Hippocampal formation (tissue), 2 donors: ENCODE measurements around the gene SORBS2.
A peak's percentile ranks its signal among the peaks of the same experiment; 100 is the strongest.
"Not testable (repeated sequence)": the region's sequence is repeated elsewhere in the genome, so short reads cannot be mapped to it uniquely, and the experiment has no call there.

ENCODE experiments used
- DNase-seq, 2 donors: peaks; one replicate each; lab custom pipeline; 2025; lab: John Stamatoyannopoulos, UW

Gene SORBS2, protein sequence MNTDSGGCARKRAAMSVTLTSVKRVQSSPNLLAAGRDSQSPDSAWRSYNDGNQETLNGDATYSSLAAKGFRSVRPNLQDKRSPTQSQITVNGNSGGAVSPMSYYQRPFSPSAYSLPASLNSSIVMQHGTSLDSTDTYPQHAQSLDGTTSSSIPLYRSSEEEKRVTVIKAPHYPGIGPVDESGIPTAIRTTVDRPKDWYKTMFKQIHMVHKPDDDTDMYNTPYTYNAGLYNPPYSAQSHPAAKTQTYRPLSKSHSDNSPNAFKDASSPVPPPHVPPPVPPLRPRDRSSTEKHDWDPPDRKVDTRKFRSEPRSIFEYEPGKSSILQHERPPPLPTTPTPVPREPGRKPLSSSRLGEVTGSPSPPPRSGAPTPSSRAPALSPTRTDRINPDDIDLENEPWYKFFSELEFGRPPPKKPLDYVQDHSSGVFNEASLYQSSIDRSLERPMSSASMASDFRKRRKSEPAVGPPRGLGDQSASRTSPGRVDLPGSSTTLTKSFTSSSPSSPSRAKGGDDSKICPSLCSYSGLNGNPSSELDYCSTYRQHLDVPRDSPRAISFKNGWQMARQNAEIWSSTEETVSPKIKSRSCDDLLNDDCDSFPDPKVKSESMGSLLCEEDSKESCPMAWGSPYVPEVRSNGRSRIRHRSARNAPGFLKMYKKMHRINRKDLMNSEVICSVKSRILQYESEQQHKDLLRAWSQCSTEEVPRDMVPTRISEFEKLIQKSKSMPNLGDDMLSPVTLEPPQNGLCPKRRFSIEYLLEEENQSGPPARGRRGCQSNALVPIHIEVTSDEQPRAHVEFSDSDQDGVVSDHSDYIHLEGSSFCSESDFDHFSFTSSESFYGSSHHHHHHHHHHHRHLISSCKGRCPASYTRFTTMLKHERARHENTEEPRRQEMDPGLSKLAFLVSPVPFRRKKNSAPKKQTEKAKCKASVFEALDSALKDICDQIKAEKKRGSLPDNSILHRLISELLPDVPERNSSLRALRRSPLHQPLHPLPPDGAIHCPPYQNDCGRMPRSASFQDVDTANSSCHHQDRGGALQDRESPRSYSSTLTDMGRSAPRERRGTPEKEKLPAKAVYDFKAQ (N-terminal part only)

DNA sequence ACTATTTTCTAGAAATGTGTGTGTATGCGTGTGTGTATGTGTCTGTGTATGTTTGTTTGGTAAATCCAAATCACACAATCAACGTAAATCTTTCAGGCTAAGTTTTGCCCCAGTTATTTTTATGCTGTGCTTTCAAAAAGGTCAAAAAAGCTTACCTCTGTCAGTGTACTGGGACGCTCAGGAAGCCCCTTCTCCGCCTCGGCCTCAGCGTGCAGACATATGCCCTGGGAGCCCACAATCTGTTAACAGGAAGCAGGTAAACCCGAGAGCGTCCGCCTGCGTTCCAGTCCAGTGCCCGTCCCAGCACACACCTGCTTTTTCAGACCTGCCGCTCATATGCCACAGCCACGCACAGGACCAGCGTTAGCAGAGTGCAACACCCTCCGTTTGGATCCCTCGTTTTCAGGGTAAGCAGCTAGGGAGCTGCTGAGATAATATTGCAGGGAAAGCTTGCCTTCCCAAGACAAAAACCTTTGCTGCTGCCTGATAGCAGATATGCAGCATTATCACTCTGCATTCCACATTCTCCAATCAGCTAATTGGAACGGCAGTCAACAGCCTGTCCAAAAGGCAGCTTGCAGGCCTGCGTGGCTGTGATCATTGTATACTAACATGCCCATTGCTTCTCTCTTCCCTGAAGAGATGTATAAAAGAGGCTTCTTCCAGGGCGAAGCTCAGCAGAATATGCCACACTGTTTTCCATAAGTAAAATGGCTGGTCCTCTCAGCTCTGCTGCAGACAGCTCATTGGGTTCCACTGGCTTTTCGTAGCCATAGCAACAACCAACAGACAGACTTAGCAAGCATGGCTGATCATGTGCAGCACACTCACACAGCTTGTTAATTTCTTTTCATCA is at the start of gene SORBS2:
TSS of gene SORBS2 (minus strand) at position 686 of the 856 bp plus-strand sequence. CDS start 121,623 bp downstream, outside the sequence.
- peak; percentile 21 to 45 for DNase-seq

DNA sequence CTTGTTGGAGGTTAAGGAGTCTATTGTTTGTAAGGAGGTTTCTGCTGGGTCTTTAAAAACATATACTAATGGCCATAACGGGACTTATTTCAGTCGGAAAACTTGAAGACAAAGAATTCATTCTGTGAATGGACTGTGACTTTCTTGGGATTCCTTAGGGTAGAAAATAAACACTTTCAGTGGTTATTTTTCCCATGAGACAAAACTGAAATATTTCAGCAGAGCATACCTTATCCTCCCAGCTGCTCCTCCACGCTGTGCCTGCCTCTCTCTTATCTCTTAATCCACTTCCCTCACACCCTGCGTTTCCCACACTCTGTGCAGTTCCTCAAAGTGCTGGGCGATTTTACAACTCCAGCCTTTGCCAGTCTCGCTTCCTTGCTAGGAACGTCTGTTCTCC is 47.1 kb upstream of the SORBS2 start:
- DNase-seq = no peak

DNA sequence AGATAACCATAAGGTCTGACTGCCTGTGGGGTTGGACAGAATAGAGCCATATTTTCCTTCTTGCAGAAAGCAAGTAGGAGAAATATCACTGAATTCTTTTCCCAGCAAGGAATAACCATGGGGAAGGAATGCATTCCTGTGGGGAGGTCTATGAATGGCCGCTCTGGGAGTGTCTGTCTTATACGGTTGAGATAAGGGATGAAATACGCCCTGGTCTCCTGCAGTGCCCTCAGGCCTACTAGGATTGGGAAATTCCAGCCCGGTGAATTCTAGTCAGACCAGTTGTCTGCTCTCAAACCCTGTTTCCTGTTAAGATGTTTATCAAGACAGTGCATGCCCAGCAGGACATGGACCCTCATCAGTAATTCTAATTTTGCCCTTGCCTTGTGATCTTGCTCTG is 45.6 kb upstream of the SORBS2 start:
- DNase-seq = not testable (repeated sequence)

DNA sequence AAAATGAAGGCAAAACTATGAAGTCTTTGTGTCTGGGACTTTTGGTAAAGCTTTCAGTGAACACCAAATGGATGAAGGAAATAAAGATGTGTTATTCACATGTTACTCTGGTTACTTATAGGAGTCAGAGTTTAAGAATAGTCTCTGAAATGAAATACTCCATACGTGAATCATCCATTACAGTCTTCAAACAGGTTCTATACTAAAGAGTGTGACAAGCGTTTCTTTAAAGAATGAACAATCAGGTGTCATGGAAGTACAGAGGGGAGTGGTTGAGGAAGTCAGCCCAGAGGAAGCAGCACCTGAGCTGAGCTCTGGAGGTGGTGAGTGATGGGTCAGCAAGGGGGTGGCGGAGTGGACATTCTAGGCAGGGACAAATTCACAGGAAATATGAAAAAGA is 41.8 kb upstream of the SORBS2 start:
- DNase-seq = no peak

DNA sequence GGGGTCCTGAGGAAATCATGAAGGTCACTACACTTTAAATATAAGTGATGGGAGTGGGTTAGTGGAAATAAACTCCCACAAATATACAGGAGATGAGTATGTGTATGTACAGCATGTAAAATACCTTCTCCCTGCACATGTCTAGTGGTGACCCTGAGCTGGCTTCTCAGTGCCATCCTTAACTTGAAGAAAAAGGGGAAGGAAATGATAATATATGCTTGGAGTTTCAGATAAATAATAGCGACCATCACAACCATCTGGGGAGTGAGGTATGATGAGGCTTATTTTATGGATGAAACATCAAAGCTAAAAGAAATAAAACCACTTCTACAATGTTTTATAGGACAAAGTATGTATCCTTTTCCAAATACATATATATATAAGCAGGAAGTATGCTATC is 41.0 kb upstream of the SORBS2 start:
- no peak for DNase-seq

GRCh38 chr4:185849664-185850550 is 37.9 kb upstream of the SORBS2 start:
- no peak for DNase-seq

- DNase-seq = no peak
Measured at GRCh38 chr4:185847352-185848097, 35.5 kb upstream of the SORBS2 start.

DNA sequence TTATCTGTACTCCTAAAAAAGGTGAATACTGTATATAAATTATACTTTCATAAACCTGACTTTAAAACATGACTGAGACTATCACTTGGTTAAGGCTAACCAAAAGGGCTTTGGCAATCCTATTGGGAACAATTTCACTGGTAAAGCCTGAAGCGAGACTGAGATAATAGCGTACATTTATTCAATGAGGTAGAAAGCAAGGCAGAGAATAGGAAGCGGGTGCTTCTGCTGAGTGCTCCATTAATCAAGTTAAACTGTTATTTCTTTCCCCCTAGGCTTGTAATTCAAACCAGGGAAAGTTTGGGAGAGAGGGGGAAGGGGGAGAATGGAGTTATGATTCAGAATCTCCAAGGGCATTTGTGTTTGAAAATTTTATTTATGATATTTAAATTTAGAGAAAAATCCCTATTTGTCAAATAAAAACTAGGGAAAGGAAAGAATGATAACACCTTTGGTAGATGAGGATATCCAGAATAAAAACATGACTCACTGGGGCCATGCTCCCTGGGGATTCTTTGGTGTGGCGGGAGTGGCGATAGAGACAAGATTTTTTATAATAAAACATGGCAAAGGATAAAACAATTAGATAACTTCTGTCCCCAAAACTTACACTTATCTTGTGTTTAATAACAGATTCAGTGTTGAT is 34.6 kb upstream of the SORBS2 start:
- DNase-seq = no peak

DNA sequence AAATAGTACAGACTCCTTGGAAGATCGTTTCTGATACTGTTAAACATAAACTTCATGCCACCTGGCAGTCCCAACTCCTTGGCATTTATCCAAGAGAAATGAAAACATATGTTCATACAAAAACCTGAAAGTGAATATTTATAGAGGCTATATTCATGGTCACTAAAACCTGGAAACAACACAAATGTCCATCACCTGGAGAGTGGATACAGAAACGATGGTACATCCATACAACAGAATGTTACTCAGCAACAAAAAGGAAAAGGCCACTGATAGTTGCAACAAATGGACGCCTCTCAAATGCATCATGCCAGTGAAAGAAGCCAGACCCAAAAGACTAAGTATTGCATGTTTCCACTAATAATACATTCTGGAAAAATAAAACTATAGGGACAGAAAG is 34.0 kb upstream of the SORBS2 start:
- no peak for DNase-seq

DNA sequence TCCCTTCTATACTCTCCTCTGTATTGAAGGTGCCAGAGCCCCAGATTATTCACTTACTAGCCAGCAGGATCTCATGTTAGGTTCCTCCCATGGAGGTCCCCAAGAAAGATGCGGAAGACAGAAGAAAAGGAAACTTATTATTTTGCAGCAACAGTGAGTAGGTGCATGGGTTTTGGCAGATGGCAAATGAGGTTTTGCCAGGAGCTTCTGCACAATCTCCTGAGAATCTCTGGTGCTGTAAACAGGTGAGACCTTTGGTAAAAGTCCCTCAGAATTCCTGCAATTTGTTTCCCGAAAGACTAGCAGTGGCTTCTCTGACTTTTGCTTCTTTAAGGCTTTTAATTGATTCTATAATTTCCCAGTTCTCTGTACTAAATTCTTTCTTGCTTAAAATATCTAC is 29.5 kb upstream of the SORBS2 start:
- no peak for DNase-seq

DNA sequence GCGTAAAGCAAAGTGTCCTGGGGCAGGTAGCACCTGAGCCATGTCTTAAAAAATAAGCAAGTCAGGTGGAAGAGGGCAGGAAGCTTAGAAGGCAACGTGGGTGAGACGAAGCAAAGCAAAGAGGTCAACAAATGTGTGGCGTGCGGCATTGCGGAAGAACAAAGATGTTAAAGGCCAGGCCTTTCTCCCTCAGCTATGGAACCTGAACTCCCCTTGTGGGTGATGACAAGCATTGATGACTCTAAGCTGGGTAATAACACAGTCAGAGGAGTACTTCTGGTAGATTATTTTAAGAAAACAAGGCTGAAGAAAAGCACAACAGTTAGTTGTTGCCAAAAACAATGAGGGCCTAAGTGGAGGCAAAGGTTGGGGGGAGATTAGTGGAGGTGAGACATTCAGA is 29.0 kb upstream of the SORBS2 start:
- no peak for DNase-seq

- DNase-seq = no peak
Measured at GRCh38 chr4:185840201-185840600, 28.2 kb upstream of the SORBS2 start.

DNA sequence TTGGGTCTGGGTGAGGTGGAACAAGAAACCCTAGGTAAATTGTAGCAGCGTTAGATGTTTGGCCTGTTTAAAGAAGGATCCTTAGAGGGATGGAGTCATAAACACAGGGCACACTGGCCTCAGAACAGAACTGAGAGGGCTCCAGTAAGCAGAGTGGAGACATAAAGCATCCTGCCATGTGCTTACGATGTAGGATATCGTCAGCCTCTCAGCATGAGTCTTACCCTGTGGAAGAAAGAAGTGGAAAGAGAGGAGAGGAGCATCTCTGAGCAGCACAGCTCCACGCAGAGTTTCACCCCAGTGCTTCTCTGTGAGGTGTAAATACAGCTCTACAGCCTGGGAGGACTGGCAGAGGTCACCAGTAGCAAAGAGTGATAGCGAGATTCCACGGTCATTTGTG is 27.8 kb upstream of the SORBS2 start:
- no peak for DNase-seq

DNA sequence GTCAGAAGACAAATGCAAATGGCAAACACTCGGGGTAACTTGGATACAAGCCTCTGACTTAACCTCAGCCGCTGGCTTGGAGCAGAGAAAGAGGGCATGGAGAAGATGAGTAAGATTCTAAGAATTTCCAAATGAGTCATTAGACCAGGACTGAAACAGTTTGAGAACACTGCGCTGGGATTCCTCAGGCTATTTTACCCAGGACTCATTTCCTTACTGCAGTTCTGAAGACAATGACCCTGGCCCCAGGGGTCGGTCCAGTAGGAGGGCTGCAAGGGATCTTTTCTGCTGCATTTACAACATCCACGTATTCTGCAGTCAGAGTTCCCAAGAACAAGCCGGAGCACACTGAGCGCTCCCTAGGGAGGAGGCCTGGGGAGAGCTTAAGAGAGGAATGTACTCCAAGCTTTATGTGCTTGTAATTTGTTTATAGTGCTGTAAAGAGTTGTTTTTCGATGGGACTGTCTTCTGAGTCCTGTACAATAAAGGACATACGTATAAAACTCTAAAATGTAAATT is 27.3 kb upstream of the SORBS2 start:
- no peak for DNase-seq

- DNase-seq = no peak
Measured at GRCh38 chr4:185838514-185839193, 26.7 kb upstream of the SORBS2 start.

GRCh38 chr4:185838104-185838452 is 26.1 kb upstream of the SORBS2 start:
- DNase-seq = no peak

DNA sequence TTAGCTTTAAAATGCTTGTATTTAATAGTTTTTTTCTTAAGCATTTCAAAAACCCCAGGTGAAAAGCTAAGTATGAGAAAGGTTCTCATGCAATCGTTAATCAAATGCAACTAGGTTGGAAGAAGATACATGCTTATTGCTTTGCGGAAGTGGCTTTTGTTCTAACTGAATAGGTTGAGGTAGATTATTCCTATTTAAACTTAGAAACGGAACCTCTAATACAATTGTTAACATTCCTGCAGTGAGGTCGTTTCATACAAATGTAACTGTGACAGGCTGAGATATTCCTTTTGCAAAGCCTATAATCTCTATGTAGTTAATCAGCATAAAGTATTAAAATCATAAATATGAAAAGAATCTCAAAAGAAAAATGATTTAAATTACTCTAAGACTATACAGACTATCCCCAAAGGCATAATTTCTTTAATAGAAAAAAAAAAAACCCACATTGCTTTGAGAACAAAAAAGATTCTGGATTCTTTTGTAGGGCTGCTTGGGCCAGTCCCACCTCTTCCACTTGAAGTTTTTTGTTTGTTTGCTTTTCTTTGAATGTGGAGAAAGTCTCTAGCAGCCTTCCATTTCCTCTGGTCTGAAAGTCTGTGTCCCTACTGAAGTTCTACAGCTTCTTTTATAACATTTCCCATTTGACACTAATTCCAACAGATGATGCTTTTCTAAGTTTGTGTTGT is 25.6 kb upstream of the SORBS2 start:
- DNase-seq = no peak
